ENCODE results near the gene HACE1.
"Not testable (repeated sequence)": the region's sequence is repeated elsewhere in the genome, so short reads cannot be mapped to it uniquely, and the experiment has no call there.

The HACE1 gene
- 10.1 to 38.1 (median 22.6) reads per million in 9 experiments for total RNA-seq

GRCh38 chr6:104859225-104860146, at the start of gene HACE1:
HACE1 (minus strand) TSS chr6:104859919; CDS start chr6:104859642, 277 bp downstream.
- Mint-ChIP-seq H3K4me1 (ENCODE audit: low read depth in 2 of 2) (peaks cover 6 to 10% of the 10 kb centered on the region in 2 donors), H3K4me3 (peak within 1 kb of the TSS; percentile 87 to 91), H3K27me3 (peaks cover 22 to 27% of the 10 kb centered on the region in 2 donors), H3K9me3 (no peaks in the 10 kb centered on the region), H3K27ac (peak within 1 kb of the TSS; percentile 62 to 89), H3K36me3 (ENCODE audit: insufficient read depth) (peaks cover 5% of the 10 kb centered on the region)
- ATAC-seq (replicated peaks) (peak; percentile 95), DNase-seq (peak; percentile 84 to 88 (median 85))

GRCh38 chr6:104908888-104909525, 49.3 kb upstream of the HACE1 start:
- DNase-seq (no peak), ATAC-seq (replicated peaks) (no peak)
- Mint-ChIP-seq H3K4me3 (no peak overlapping the region), H3K4me1 (ENCODE audit: low read depth in 2 of 2) (no peaks in the 10 kb centered on the region), H3K9me3 (peaks cover 2 to 6% of the 10 kb centered on the region in 2 donors), H3K27me3 (peaks cover 47 to 49% of the 10 kb centered on the region in 2 donors), H3K36me3 (ENCODE audit: insufficient read depth) (peaks cover under 1% of the 10 kb centered on the region), H3K27ac (no peak overlapping the region)

GRCh38 chr6:104908031-104908887, 48.5 kb upstream of the HACE1 start:
- no peak overlapping the region for H3K27ac Mint-ChIP-seq

GRCh38 chr6:104898893-104899292, 39.2 kb upstream of the HACE1 start:
- H3K4me1 Mint-ChIP-seq (ENCODE audit: low read depth in 2 of 2); H3K36me3 Mint-ChIP-seq (ENCODE audit: insufficient read depth); DNase-seq; ATAC-seq (replicated peaks); H3K4me3 Mint-ChIP-seq; H3K27ac Mint-ChIP-seq; H3K9me3 Mint-ChIP-seq: not testable (repeated sequence)
- peaks cover 21 to 33% of the 10 kb centered on the region in 2 donors for H3K27me3 Mint-ChIP-seq

More at GRCh38 chr6:104908031-104908887, 48.5 kb upstream of the HACE1 start:
- no peak overlapping the region for H3K4me3 Mint-ChIP-seq
- no peaks in the 10 kb centered on the region for H3K36me3 Mint-ChIP-seq (ENCODE audit: insufficient read depth)
- DNase-seq (no peak), ATAC-seq (replicated peaks) (no peak)
- H3K4me1 Mint-ChIP-seq (ENCODE audit: low read depth in 2 of 2) = no peaks in the 10 kb centered on the region
- H3K9me3 Mint-ChIP-seq = peaks cover 2 to 6% of the 10 kb centered on the region in 2 donors
- H3K27me3 Mint-ChIP-seq = peaks cover 48 to 54% of the 10 kb centered on the region in 2 donors

GRCh38 chr6:104896914-104897313, 37.2 kb upstream of the HACE1 start:
- Mint-ChIP-seq H3K27ac (no peak overlapping the region), H3K27me3 (peaks cover 31 to 40% of the 10 kb centered on the region in 2 donors), H3K4me3 (no peak overlapping the region), H3K4me1 (ENCODE audit: low read depth in 2 of 2) (no peaks in the 10 kb centered on the region), H3K9me3 (peaks cover 0 to 3% of the 10 kb centered on the region in 2 donors), H3K36me3 (ENCODE audit: insufficient read depth) (no peaks in the 10 kb centered on the region)
- ATAC-seq (replicated peaks) (no peak), DNase-seq (no peak)

- DNase-seq (no peak), ATAC-seq (replicated peaks) (no peak)
- Mint-ChIP-seq H3K27me3 (peaks cover 35 to 38% of the 10 kb centered on the region in 2 donors), H3K4me1 (ENCODE audit: low read depth in 2 of 2) (no peaks in the 10 kb centered on the region), H3K9me3 (peaks cover 0 to 2% of the 10 kb centered on the region in 2 donors), H3K27ac (no peak overlapping the region), H3K4me3 (no peak overlapping the region), H3K36me3 (ENCODE audit: insufficient read depth) (no peaks in the 10 kb centered on the region)
These were observed 28.3 kb upstream of the HACE1 start for GRCh38 chr6:104888066-104888465.

- DNase-seq (peak in 1 of 3 experiments; percentile 1), ATAC-seq (replicated peaks) (no peak)
- Mint-ChIP-seq H3K4me3 (no peak overlapping the region), H3K36me3 (ENCODE audit: insufficient read depth) (peaks cover 4% of the 10 kb centered on the region), H3K27ac (no peak overlapping the region), H3K9me3 (peaks cover 0 to 2% of the 10 kb centered on the region in 2 donors), H3K27me3 (peaks cover 28 to 35% of the 10 kb centered on the region in 2 donors), H3K4me1 (ENCODE audit: low read depth in 2 of 2) (no peaks in the 10 kb centered on the region)
These were observed 27.6 kb upstream of the HACE1 start for GRCh38 chr6:104887350-104887749.

- no peaks in the 10 kb centered on the region for H3K4me1 Mint-ChIP-seq (ENCODE audit: low read depth in 2 of 2)
- H3K36me3 Mint-ChIP-seq (ENCODE audit: insufficient read depth) = peaks cover 4% of the 10 kb centered on the region
- ATAC-seq (replicated peaks) (no peak), DNase-seq (no peak)
- H3K27ac Mint-ChIP-seq = no peak overlapping the region
- peaks cover 0 to 2% of the 10 kb centered on the region in 2 donors for H3K9me3 Mint-ChIP-seq
- peaks cover 27 to 35% of the 10 kb centered on the region in 2 donors for H3K27me3 Mint-ChIP-seq
- no peak overlapping the region for H3K4me3 Mint-ChIP-seq
These were observed 25.9 kb upstream of the HACE1 start for GRCh38 chr6:104885518-104886043.

GRCh38 chr6:104884867-104885517, 25.3 kb upstream of the HACE1 start:
- peaks cover 0 to 2% of the 10 kb centered on the region in 2 donors for H3K9me3 Mint-ChIP-seq
- H3K4me1 Mint-ChIP-seq (ENCODE audit: low read depth in 2 of 2) = no peaks in the 10 kb centered on the region
- peaks cover 27 to 35% of the 10 kb centered on the region in 2 donors for H3K27me3 Mint-ChIP-seq
- no peak overlapping the region for H3K27ac Mint-ChIP-seq
- no peak for ATAC-seq (replicated peaks)
- DNase-seq = no peak
- H3K4me3 Mint-ChIP-seq = no peak overlapping the region
- peaks cover 4% of the 10 kb centered on the region for H3K36me3 Mint-ChIP-seq (ENCODE audit: insufficient read depth)

GRCh38 chr6:104881964-104882668, 22.4 kb upstream of the HACE1 start:
- Mint-ChIP-seq H3K9me3 (no peaks in the 10 kb centered on the region), H3K27ac (no peak overlapping the region), H3K27me3 (peaks cover 19 to 29% of the 10 kb centered on the region in 2 donors), H3K4me1 (ENCODE audit: low read depth in 2 of 2) (no peaks in the 10 kb centered on the region), H3K36me3 (ENCODE audit: insufficient read depth) (peaks cover 4% of the 10 kb centered on the region), H3K4me3 (no peak overlapping the region)
- ATAC-seq (replicated peaks) (no peak), DNase-seq (no peak)

GRCh38 chr6:104862456-104862855, 2.7 kb upstream of the HACE1 start:
- Mint-ChIP-seq H3K27me3 (peaks cover 44 to 51% of the 10 kb centered on the region in 2 donors), H3K4me3 (no peak overlapping the region), H3K36me3 (ENCODE audit: insufficient read depth) (peaks cover 5% of the 10 kb centered on the region), H3K27ac (no peak overlapping the region), H3K9me3 (no peaks in the 10 kb centered on the region), H3K4me1 (ENCODE audit: low read depth in 2 of 2) (peaks cover 6 to 10% of the 10 kb centered on the region in 2 donors)
- ATAC-seq (replicated peaks) (no peak), DNase-seq (no peak)

GRCh38 chr6:104860221-104860620, 502 bp upstream of the HACE1 start:
- peak overlapping the region in 1 of 2 donors; percentile 89 for H3K27ac Mint-ChIP-seq
- no peaks in the 10 kb centered on the region for H3K9me3 Mint-ChIP-seq
- H3K4me1 Mint-ChIP-seq (ENCODE audit: low read depth in 2 of 2) = peaks cover 6 to 10% of the 10 kb centered on the region in 2 donors
- peak overlapping the region; percentile 87 to 91 for H3K4me3 Mint-ChIP-seq
- H3K27me3 Mint-ChIP-seq = peaks cover 30 to 33% of the 10 kb centered on the region in 2 donors
- ATAC-seq (replicated peaks) (no peak), DNase-seq (no peak)
- peaks cover 5% of the 10 kb centered on the region for H3K36me3 Mint-ChIP-seq (ENCODE audit: insufficient read depth)
